B cell (primary cell): ENCODE results near the gene AKR1B15.
"Not testable (repeated sequence)": the region's sequence is repeated elsewhere in the genome, so short reads cannot be mapped to it uniquely, and the experiment has no call there.

Source experiments
- EZH2 ChIP-seq: IDR thresholded peaks from 2 replicates; pipeline ENCODE4 v1.6.1; 2012; ENCODE audit warnings: borderline replicate concordance, low read depth, mild to moderate bottlenecking, moderate library complexity, low read length; ENCODE audit not compliant: insufficient read depth, poor library complexity, severe bottlenecking
- TF ChIP-seq, protein P1 (sequence below): fragments of 200-600 bp; IDR thresholded peaks from one replicate; pipeline ENCODE4 v1.8.0; 2022; ENCODE audit warnings: antibody characterized with exemption, mild to moderate bottlenecking

DNA sequence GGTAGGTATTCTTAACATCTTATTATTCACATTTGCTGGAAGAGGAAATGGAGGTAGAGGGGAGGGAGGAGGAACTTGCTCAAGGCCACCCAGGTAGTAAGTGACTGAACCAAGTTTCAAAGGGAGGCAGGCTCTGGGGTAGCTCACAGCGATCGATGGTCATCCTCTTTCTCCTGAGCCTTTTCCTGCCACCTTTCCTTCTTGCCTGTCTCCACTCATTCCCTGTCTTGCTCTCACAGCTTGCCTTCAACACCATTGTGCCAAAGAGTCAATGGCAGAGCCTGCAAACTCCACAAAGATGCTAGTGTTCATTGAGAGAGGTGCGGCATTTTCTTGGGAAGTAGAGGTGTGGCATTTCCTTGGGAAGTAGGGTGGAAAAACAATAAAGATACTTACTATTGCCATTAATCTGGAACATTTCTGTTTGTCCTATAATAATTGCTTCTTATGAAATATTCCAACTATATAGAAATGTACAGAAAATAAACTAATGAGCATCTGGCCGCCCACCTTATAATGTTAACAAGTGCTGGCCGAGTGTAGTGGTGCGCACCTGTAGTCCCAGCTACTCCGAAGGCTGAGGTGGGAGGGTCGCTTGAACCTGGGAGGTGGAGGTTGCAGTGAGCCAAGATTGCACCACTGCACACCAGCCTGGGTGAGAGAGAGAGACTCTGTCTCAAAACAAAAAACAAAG, 7.3 kb upstream of the AKR1B15 start:
- TF ChIP-seq, protein P1, sequence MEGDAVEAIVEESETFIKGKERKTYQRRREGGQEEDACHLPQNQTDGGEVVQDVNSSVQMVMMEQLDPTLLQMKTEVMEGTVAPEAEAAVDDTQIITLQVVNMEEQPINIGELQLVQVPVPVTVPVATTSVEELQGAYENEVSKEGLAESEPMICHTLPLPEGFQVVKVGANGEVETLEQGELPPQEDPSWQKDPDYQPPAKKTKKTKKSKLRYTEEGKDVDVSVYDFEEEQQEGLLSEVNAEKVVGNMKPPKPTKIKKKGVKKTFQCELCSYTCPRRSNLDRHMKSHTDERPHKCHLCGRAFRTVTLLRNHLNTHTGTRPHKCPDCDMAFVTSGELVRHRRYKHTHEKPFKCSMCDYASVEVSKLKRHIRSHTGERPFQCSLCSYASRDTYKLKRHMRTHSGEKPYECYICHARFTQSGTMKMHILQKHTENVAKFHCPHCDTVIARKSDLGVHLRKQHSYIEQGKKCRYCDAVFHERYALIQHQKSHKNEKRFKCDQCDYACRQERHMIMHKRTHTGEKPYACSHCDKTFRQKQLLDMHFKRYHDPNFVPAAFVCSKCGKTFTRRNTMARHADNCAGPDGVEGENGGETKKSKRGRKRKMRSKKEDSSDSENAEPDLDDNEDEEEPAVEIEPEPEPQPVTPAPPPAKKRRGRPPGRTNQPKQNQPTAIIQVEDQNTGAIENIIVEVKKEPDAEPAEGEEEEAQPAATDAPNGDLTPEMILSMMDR = not testable (repeated sequence)
- not testable (repeated sequence) for TF ChIP-seq EZH2
